Left lung (tissue), 10 donors: Measurements from ENCODE around the gene LAMA3. TPM values are rescaled to one million over a fixed set of nuclear protein-coding genes. Genes with fewer than 3 reads are reported as not detected.
A peak's percentile ranks its signal among the peaks of the same experiment; 100 is the strongest.

Source experiments
- ATAC-seq: fragments of 200-7000 bp; cut with Tn5 transposase; one replicate; pipeline ENCODE4 v1.9.1; 2020; ENCODE audit warnings: moderate library complexity
- DNase-seq, 4 donors: peaks; one replicate each; pipeline ENCODE4 v3.0.0-alpha.2; 2013 to 2020
- H3K27ac ChIP-seq, 2 donors: fragments of 200-600 bp; sonication (generic) in 1 of 2; one replicate each; pipeline versions ENCODE4 v1.5.0 to v1.8.0; 2020 to 2021
- H3K27me3 ChIP-seq, 2 donors: fragments of 200-600 bp; sonication (generic) in 1 of 2; one replicate each; pipeline versions ENCODE4 v1.5.0 to v1.8.0; 2020 to 2021
- H3K36me3 ChIP-seq, 2 donors: fragments of 200-600 bp; sonication (generic) in 1 of 2; one replicate each; pipeline versions ENCODE4 v1.5.0 to v1.8.0; 2020 to 2021
- H3K4me1 ChIP-seq, 2 donors: fragments of 200-600 bp; one replicate each; pipeline ENCODE4 v1.8.0; 2021
- H3K4me3 ChIP-seq, 2 donors: fragments of 200-600 bp; sonication (generic) in 1 of 2; one replicate each; pipeline versions ENCODE4 v1.5.0 to v1.8.0; 2020 to 2021; ENCODE audit warnings: mild to moderate bottlenecking in 1 of 2
- H3K9me3 ChIP-seq, 2 donors: fragments of 200-600 bp; sonication (generic) in 1 of 2; one replicate each; pipeline versions ENCODE4 v1.5.0 to v1.8.0; 2020 to 2021
- CTCF ChIP-seq, 2 donors: fragments of 200-600 bp; sonication (generic) in 1 of 2; IDR thresholded peaks; one replicate each; pipeline versions ENCODE4 v1.5.0 to v1.8.0; 2021; ENCODE audit warnings: antibody characterized with exemption in 2 of 2
- intact Hi-C, 2 donors: fragments of 100-400 bp; cut with DNase I; formaldehyde crosslinking; loops; one replicate each; pipeline versions ENCODE4 v1.11.2 to v1.14.2; 2022
- polyA plus RNA-seq, 6 donors: library from polyadenylated mRNA; unstranded; fragments of 120-200 nt; gene quantifications; one replicate each; pipeline ENCODE4 v1.2.1, GENCODE V29; 2013; ENCODE audit not compliant: insufficient read length in 6 of 6
- total RNA-seq, 2 donors: library from RNA; stranded (reverse); fragmentation: NEBNext Ultra II Directional; extraction: Animal tissue kit (Norgen Biotek cat#: 25700); gene quantifications; one replicate each; pipeline ENCODE4 v1.2.1, GENCODE V29; 2021
- donor health status: DM: no; HTN: yes; CAD: no.
- donor health status: DM: no; HTN: no; CAD: no.

LAMA3 gene
- total and polyA plus RNA-seq, 8 donors: 42.8 to 207 (median 140) TPM

GRCh38 chr18:23833714-23834113, 144.5 kb downstream of the LAMA3 start:
- no peak for TF ChIP-seq CTCF (IDR thresholded peaks at IDR 0.05)
- Histone ChIP-seq H3K9me3 (no peaks in the 10 kb centered on the region), H3K4me3 (no peak overlapping the region), H3K36me3 (no peaks in the 10 kb centered on the region), H3K4me1 (peaks cover 0 to 9% of the 10 kb centered on the region in 2 donors), H3K27ac (no peak overlapping the region), H3K27me3 (no peaks in the 10 kb centered on the region)
- intact Hi-C loops: no loop called here
- ATAC-seq: peak; percentile 26
- DNase-seq: no peak

- no peak for DNase-seq
- Histone ChIP-seq H3K36me3 (no peaks in the 10 kb centered on the region), H3K27me3 (no peaks in the 10 kb centered on the region), H3K4me3 (no peak overlapping the region), H3K4me1 (peaks cover 0 to 9% of the 10 kb centered on the region in 2 donors), H3K27ac (peak overlapping the region in 1 of 2 donors; percentile 33), H3K9me3 (no peaks in the 10 kb centered on the region)
- TF ChIP-seq CTCF (IDR thresholded peaks at IDR 0.05): no peak
- peak; percentile 23 for ATAC-seq
- intact Hi-C loops: no loop called here
These were observed 145.8 kb downstream of the LAMA3 start for GRCh38 chr18:23835091-23835490.

GRCh38 chr18:23835506-23835905, 146.3 kb downstream of the LAMA3 start:
- intact Hi-C loops: no loop called here
- TF ChIP-seq CTCF (IDR thresholded peaks at IDR 0.05): no peak
- Histone ChIP-seq H3K27me3 (no peaks in the 10 kb centered on the region), H3K36me3 (no peaks in the 10 kb centered on the region), H3K9me3 (no peaks in the 10 kb centered on the region), H3K4me1 (peaks cover 0 to 9% of the 10 kb centered on the region in 2 donors), H3K4me3 (no peak overlapping the region), H3K27ac (peak overlapping the region in 1 of 2 donors; percentile 33)
- ATAC-seq: peak; percentile 43
- DNase-seq: no peak

- no peaks in the 10 kb centered on the region for H3K9me3 ChIP-seq
- no peak for ATAC-seq
- H3K4me1 ChIP-seq: peaks cover 0 to 9% of the 10 kb centered on the region in 2 donors
- no peaks in the 10 kb centered on the region for H3K27me3 ChIP-seq
- intact Hi-C loops: no loop called here
- no peaks in the 10 kb centered on the region for H3K36me3 ChIP-seq
- no peak for DNase-seq
- no peak overlapping the region for H3K4me3 ChIP-seq
- TF ChIP-seq CTCF (IDR thresholded peaks at IDR 0.05): no peak
- no peak overlapping the region for H3K27ac ChIP-seq
These were observed 148.3 kb downstream of the LAMA3 start for GRCh38 chr18:23837591-23837990.

GRCh38 chr18:23838233-23838632, 149.0 kb downstream of the LAMA3 start:
- no peaks in the 10 kb centered on the region for H3K36me3 ChIP-seq
- DNase-seq: no peak
- peaks cover 0 to 9% of the 10 kb centered on the region in 2 donors for H3K4me1 ChIP-seq
- intact Hi-C loops: no loop called here
- H3K4me3 ChIP-seq: no peak overlapping the region
- H3K27me3 ChIP-seq: no peaks in the 10 kb centered on the region
- ATAC-seq: no peak
- no peaks in the 10 kb centered on the region for H3K9me3 ChIP-seq
- H3K27ac ChIP-seq: no peak overlapping the region
- no peak for TF ChIP-seq CTCF (IDR thresholded peaks at IDR 0.05)
